Fibroblast of skin of left biceps (primary cell): Measurements from ENCODE around the gene VWDE.
"Not testable (repeated sequence)": the region's sequence is repeated elsewhere in the genome, so short reads cannot be mapped to it uniquely, and the experiment has no call there.

Experiments used
- DNase-seq, 2 experiments: peaks; one replicate each; pipeline ENCODE4 v3.0.0-alpha.2; 2013; ENCODE audit warnings: low read depth in 2 of 2

The VWDE gene

GRCh38 chr7:12403287-12404181 lies at the start of gene VWDE:
Gene VWDE, minus strand, starts transcription at chr7:12403865. Its CDS starts 149 bp downstream, at chr7:12403716.
- no peak for DNase-seq

DNA sequence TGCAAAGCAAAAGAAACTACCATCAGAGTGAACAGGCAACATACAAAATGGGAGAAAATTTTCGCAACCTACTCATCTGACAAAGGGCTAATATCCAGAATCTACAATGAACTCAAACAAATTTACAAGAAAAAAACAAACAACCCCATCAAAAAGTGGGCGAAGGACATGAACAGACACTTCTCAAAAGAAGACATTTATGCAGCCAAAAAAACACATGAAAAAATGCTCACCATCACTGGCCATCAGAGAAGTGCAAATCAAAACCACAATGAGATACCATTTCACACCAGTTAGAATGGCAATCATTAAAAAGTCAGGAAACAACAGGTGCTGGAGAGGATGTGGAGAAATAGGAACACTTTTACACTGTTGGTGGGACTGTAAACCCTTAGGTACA lies 49.5 kb upstream of the VWDE start:
- DNase-seq = not testable (repeated sequence)

- DNase-seq = no peak
Observed at GRCh38 chr7:12450615-12451014, 47.0 kb upstream of the VWDE start.

DNA sequence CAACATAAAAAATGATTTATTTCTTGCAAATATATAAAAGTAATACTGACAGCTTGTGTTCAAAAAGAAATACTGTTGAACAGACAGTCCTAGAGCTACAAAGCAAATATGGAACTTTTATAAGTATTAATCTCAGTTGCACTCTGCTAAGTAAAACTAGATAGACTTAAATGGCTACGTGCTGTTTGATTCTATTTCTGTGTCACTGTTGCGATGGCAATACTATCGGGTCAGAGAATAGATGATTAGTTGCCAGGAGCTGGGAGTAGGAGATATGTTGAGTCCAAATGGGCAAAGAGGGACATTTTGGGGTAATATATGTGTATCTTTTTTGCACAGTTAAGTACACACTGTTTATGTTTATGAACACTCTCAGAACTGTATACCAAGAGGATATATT lies 41.1 kb upstream of the VWDE start:
- DNase-seq = no peak

DNA sequence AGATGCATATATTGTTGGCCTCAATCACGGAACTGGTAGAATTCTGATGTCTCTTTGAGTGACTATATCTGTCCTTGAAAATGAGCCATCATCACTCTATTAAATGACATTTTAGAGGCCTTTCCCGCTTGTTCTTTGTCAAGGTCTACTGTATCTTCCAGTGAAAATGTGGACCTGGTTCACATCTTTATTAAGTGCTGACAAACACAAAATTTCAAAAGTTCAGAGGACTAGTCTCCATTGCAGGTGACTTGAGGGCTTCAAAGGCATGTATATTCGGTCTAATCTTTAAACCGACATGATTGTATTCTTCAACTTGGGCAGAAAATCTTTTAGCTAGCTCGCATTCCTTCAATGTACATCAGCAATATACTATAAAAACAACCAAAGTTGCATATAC lies 36.6 kb upstream of the VWDE start:
- DNase-seq = no peak

DNA sequence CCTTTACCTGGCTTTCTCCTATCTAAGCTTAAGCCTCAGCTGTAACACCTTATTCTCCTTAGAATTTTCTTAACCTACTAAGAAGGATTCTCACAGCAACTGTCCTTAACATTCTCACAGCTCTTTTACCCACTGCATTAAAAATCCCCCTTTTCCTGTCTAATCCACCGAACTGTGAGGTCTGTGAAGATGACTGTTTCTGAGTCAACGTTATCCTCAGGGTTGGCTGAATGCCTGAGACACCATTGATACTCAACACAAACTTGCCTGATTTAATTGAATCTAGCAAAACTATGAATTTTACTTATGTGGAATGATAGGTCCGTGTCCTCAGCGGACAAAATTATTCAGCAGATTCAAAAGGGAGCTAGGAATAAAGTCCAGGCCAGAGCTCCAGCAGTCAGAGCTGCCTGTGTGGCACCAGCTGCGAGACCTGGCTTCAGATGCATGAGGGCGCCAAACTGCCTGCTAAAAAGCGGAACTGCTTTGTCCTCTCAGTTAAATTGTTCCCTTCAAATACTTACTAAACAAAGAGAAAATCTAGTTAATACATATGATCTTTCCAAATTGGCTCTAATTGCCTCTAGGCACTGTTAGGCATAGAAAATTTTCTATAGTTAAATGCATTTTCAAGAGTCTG lies 33.4 kb upstream of the VWDE start:
- peak; percentile 43 to 44 for DNase-seq

- peak; percentile 29 to 41 for DNase-seq
Observed at GRCh38 chr7:12436126-12436525, 32.5 kb upstream of the VWDE start.

DNA sequence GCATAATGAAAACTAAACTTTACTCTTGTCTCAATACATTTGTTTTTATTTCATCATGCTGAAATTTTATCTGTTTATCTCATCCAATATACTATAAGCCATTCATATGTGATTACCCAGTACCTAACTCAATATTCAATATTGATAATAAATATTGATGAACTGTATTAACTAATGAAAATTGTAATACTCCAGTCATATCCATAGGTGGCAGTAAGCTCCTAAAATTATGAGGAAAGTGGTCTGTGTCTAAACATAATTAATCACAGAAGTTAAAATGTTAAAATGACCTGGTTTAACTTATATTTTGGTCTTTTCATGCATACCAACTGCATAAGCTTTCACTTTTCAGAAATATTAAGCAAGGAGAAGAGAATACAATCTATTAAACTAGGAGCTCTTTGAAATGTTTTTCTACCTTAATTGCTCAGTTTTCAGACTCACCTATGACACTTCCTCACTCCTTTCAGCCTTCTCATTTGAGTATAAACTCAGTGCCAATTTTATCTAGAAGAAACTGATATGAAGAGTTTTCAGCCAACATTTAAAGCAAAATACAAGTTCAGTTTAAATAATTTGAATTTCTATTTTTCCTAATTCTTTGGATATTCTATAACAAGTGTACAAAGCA lies 30.5 kb upstream of the VWDE start:
- DNase-seq = no peak

DNA sequence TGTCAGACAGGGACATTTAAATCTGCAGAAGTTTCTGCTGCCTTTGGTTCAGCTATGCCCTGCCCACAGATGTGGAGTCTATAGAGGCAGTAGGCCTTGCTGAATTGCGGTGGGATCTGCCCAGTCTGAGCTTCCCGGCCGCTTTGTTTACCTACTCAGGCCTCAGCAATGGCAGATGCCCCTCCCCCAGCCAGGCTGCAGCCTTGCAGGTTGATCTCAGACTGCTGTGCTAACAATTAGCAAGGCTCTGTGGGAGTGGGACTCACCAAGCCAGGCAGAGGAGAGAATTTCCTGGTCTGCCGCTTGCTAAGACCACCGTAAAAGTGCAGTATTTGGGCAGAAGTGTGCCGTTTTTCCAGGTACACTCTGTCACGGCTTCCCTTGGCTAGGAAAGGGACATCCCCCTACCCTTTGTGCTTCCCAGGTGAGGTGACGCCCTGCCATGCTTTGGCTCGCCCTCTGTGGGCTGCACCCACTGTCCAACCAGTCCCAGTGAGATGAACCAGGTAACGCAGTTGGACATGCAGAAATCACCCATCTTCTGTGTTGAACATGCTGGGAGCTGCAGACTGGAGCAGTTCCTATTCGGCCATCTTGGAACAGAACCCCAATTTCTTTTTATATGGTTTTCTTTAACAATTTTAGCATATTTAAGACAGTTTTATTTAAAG lies 28.4 kb upstream of the VWDE start:
- no peak for DNase-seq

- DNase-seq = no peak
Observed at GRCh38 chr7:12425311-12425710, 21.6 kb upstream of the VWDE start.

- no peak for DNase-seq
Observed at GRCh38 chr7:12423997-12424745, 20.5 kb upstream of the VWDE start.

GRCh38 chr7:12423355-12423996 lies 19.8 kb upstream of the VWDE start:
- DNase-seq = peak; percentile 69 to 76

DNA sequence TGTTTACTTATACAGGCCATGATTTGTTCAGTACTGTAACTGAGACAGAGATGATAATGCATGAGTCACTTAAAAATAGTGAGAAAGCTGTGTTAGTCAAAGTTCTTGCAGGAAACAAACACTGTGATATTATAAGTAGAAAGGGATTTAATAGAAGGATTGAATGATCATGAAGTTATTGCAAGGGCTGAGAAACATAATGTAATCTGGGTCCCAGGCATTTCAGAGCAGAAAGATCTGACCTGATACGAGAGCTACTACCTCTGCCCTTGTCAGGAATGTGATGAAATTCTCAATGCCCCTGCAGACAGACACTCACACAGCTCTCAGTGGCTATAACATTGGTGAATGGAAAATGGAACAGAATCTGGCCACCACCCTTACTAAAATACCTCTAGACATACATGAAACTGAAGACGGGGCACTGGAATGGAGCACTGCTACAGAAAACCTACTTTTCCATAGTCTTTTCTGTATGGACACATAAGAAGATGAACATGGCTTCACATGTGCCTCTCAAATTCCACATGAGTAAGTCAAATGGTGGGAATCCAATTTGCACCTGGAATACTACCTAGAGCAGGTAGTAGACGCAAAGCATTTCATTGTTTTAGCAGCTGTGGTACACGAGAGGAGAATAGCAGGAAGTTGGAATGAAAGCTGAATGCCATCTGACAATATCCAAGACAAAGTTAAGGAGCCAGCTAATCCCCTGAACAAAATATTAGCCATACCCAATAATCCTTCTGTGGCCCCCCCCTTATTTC lies 19.1 kb upstream of the VWDE start:
- DNase-seq = no peak

DNA sequence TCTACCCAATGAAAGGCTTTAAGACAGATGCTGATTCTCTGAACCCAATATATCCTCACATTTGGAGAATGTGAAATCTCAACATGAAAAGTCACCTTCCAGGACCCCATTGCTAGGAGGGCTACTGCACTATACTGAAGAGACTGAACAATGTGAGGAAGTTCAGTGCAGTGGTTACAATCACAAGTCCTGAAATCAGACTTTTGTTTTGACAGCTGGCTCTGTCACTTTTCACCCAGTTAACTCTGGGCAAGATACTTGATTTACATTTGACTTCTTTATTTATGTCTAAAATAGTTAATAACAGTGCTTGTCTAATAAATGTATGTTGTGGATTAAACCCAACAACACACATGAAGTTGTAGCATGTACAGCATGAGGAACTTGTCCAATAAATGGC lies 14.8 kb upstream of the VWDE start:
- DNase-seq = no peak

GRCh38 chr7:12415072-12415471 lies 11.4 kb upstream of the VWDE start:
- DNase-seq = no peak

DNA sequence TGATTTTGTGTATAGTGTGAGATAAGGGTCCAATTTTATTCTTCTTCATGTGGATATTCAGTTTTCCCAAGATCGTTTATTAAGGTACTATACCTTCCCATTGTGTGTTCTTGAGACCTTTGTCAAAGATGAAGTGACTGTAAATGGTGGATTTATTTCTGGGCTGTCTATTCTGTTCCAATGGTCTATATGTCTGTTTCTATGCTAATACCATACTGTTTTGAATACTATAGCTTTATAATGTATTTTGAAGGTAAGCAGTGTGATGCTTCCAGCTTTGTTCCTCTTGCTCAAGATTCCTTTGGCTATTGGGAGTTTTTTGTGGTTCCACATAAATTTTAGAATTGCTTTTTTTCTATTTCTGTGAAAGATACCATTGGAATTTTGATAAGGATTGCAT lies 8.7 kb upstream of the VWDE start:
- DNase-seq = no peak

DNA sequence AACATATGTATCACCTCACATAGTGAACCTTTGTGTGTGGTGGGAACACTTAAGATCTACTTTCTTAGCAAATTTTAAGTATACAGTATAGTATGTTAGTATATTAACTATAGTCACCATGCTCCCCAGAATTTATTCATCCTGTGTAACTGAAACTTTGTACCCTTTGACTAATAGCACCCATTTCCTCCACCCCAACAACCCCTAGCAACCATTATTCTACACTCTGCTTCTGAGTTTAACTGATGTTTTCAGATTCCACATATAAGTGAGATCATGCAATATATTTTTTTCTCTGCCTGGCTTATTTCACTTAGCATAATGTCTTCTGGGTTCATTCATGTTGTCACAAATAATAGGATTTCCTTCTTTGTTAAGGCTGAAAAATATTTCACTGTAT lies 6.9 kb upstream of the VWDE start:
- no peak for DNase-seq

GRCh38 chr7:12409097-12409711 lies 5.5 kb upstream of the VWDE start:
- no peak for DNase-seq

DNA sequence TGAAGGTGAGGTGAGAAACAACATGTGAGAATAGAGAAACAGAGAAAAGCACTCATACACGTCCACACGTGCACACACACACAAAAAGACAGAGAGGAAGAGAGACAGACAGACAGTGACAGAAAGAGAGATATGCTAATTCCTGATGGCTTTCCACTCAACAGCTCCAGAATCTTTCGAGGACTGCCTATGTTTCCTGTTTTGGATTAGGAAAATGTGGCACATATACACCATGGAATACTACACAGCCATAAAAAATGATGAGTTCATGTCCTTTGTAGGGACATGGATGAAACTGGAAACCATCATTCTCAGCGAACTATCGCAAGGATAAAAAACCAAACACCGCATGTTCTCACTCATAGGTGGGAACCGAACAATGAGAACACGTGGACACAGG lies 4.0 kb upstream of the VWDE start:
- not testable (repeated sequence) for DNase-seq

GRCh38 chr7:12402365-12402725 lies 1.3 kb downstream of the VWDE start:
- DNase-seq = no peak
